SK-N-MC (cell line): ENCODE measurements around the gene ICOS.

ENCODE experiments used
- EZH2 ChIP-seq: fragments of 200-600 bp; sonication (generic); IDR thresholded peaks from one replicate; pipeline ENCODE4 v1.6.1; 2017; ENCODE audit warnings: antibody characterized with exemption
- POLR2AphosphoS5 ChIP-seq: IDR thresholded peaks from 2 replicates; pipeline ENCODE4 v1.6.1; 2012; ENCODE audit warnings: mild to moderate bottlenecking, low read depth, low read length, borderline replicate concordance

DNA sequence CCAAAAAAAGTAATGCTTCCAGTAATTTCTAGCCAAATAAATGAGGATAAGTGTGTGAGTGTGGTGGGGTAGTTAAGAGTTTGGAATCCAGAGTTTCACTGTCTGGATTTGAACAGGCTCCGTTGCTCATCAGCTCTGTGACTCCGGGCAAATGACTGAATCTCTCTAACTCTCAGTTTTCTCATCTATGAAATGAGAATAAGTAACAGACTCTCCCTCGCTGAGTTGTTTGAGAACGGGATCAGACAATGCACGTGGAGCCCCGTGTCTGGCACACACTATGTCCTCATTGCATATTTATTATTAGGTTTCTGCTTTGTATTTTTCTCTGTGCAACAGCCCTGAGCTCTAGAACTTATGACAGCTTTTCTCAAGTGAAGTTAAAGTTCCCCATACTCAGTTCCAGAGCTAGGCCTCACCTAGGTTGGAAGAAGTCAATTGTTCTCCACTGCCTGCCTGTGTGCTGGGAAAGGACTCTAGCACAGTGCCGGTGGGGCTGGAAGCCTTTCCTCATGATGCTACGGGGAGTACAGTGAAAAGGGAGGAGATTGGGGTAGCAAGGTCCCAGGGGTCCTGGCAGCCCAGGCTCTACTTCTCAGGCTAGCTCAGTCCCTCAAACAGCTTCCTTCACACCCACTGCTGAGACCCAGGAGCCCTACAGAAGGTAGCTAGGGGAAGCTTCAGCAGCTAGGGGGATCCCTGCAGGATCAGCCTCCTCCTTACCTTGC is 1.7 kb upstream of the ICOS start:
- TF ChIP-seq EZH2 (no peak), POLR2AphosphoS5 (no peak)
